GM18508 (cell line): ENCODE data around the gene ZFPM1.

Experiments
- ATAC-seq: cut with Tn5 transposase; IDR thresholded peaks from one replicate; pipeline ENCODE4 v1.9.1; 2021; ENCODE audit warnings: moderate number of reproducible peaks; ENCODE audit not compliant: insufficient read depth, unreplicated experiment

The ZFPM1 gene

DNA sequence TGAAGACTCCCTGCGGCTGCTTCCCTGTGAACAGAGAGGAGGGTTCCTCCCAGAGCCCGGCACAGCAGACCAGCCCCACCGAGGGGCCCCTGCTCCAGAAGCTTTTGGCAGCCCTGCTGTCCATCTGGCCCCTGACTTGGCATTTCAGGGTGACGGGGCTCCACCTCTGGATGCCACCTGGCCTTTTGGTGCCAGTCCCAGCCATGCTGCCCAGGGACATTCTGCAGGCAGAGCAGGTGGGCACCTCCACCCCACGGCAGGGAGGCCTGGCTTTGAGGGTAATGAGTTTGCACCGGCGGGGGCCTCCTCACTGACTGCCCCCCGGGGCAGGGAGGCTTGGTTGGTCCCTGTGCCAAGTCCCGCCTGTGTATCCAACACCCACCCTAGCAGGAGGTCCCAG is 20.3 kb upstream of the ZFPM1 start:
- ATAC-seq, result no peak

- ATAC-seq, result no peak
These were observed 19.3 kb upstream of the ZFPM1 start for GRCh38 chr16:88433632-88434352.

GRCh38 chr16:88434353-88434690 is 18.8 kb upstream of the ZFPM1 start:
- ATAC-seq, result no peak

- ATAC-seq, result no peak
These were observed 18.3 kb upstream of the ZFPM1 start for GRCh38 chr16:88434746-88435145.

DNA sequence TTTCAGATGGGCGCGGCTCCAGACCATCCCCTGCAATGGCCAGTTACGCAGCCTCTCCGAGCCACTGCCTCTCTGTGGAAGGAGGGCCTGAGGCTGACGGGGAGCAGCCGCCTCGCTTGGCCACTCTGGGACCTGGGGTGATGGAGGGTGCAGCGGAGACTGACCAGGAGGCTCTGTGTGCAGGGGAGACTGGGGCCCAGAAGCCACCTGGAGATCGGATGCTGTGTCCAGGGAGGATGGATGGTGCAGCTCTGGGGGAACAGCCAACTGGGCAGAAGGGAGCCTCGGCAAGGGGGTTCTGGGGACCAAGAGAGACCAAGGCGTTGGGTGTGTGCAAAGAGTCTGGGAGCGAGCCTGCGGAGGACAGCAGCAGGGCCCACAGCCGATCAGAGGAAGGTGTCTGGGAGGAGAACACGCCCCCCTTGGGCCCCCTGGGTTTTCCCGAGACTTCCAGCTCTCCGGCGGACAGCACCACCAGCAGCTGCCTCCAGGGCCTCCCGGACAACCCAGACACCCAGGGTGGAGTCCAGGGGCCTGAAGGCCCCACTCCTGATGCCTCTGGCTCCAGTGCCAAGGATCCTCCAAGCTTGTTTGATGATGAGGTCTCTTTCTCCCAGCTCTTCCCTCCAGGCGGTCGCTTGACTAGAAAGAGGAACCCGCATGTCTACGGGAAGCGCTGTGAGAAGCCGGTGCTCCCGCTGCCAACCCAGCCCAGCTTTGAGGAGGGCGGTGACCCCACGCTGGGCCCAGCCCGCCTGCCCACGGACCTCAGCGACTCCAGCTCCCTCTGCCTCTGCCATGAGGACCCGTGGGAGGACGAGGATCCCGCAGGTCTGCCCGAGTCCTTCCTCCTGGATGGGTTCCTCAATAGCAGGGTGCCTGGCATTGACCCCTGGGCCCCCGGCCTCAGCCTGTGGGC is 17.4 kb upstream of the ZFPM1 start:
- ATAC-seq, result no peak

- ATAC-seq, result no peak
These were observed 16.3 kb upstream of the ZFPM1 start for GRCh38 chr16:88436796-88437195.

- ATAC-seq, result no peak
These were observed 15.6 kb upstream of the ZFPM1 start for GRCh38 chr16:88437367-88437964.

- ATAC-seq, result no peak
These were observed 14.8 kb upstream of the ZFPM1 start for GRCh38 chr16:88438084-88438870.

- ATAC-seq, result no peak
These were observed 14.1 kb upstream of the ZFPM1 start for GRCh38 chr16:88439016-88439415.

DNA sequence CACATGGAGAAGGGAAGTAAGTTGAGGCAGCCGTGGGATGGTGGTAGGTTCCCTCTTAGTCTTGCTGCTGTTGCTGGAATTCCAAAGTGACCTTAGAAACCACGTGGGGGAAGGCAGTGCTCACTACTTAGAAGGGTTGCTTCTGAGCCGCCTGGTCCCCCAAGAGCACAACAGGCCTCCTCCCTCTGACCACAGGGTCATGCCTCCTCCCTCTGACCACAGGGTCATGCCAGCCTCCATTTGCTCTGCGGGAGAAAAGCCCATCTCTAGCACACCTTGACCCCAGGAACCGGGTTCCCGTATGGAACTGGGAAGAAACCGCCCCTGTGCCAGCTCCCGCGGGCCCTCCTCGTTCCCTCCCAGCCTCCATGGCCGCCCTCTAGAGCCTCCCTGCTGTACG is 13.4 kb upstream of the ZFPM1 start:
- no peak for ATAC-seq

DNA sequence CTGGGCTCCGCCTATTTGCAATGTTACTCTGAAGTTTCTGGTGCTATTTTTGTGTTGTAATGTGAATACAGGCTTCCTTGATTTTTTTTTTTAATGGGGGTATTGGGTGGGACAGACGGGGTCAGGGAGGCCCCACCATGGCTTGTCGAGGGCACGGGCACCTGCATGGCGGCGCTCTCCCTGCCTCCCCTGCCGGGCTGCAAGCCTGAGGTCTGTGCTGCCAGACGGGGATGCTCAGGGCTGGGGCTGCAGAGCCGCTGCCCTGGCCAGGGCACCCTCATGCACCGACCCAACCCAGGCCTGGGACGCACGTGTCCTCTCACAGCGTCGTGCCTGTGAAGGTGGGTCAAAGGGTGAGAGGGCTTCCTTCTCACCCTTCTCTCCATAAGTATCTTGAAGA is 13.0 kb upstream of the ZFPM1 start:
- ATAC-seq, result no peak

DNA sequence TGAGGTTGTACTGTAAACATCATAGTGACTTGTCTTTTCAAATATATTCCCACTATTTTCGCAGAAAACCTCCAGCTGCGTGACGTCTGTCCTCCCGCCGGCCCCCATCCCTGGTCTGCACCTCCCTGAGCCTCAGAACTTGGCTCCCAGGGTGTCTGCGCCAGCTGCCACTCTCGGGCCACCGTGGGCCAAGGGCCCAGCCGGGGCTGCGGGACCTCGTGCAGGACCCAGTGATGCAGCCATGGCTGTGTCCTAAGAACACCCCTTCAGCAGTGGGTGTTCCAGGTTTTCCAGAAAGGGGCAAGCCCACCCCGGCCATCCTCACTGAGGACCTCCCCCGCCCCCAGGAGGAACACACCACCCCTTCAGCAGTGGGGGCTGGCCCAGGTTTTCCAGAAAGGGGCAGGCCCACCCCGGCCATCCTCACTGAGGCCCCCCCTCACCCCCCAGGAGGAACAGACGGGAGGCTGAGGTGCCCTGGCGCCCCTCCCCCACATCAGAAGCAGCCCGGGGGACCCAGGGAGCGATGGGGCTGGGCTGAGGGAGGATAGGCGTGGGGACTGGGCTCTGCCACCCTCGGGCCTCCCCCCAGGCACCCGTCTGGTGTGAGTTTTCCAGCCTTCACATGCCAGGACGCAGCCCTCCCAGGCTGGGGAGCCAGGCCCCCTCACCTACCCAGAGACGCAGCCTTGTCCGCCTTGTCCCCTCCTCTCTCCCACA is 12.2 kb upstream of the ZFPM1 start:
- no peak for ATAC-seq

GRCh38 chr16:88441460-88441859 is 11.6 kb upstream of the ZFPM1 start:
- no peak for ATAC-seq

DNA sequence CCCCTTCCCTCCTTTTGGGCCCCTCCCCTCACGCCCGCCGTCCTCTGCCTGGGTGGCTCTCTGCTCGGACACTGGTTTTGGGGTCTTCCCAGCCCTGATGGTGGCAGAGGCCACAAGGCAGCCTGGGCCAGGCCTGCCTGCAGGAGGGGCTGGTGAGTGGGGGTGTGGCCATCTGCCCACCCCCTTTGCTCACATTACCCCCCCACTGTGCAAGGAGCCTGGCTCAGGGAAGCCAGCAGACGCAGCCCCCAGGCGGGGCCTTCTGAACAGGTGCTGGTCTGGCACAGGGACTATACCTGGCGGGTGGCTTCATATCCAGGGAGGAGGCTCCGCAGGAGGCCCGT is 10.7 kb upstream of the ZFPM1 start:
- no peak for ATAC-seq

DNA sequence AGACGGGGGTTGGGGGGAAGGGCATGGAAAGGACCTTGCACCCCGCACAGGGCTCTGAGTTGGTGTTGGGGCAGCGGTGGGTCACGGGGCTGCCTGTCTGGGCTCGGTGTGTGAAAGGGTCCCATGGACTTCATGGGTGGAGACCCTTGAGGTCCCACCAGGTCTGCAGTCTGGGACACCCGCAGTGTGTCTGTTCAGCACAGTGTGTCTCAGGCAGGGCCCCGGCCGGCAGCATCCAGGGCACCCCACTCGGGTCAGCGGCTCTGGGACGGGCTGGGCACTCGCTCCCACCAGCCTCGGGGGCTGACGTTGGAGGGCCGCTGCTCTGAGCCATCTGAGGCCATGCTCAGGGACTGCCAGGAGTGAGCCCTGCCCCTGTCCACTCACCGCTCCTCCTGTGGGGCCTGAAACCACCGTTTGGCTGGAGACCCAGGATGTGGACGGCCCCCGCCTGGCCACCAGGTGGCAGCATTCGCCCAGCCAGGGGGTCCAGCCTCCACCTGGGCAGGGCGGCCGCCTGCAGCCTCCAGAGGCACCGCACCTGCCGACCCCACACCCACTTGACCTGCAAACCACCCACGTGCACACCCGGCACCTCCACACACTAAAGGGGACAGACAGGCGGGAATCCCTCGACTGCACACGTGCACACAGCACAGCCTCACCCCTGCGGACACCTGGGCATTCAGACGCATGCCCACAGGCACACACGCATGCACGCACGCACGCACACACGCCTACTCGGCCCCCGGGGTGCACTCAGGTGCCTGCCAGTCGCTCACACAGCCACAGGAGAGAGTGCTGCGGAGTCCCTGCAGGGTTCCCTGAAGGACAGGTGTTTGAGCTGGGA is 10.1 kb upstream of the ZFPM1 start:
- ATAC-seq, result no peak

DNA sequence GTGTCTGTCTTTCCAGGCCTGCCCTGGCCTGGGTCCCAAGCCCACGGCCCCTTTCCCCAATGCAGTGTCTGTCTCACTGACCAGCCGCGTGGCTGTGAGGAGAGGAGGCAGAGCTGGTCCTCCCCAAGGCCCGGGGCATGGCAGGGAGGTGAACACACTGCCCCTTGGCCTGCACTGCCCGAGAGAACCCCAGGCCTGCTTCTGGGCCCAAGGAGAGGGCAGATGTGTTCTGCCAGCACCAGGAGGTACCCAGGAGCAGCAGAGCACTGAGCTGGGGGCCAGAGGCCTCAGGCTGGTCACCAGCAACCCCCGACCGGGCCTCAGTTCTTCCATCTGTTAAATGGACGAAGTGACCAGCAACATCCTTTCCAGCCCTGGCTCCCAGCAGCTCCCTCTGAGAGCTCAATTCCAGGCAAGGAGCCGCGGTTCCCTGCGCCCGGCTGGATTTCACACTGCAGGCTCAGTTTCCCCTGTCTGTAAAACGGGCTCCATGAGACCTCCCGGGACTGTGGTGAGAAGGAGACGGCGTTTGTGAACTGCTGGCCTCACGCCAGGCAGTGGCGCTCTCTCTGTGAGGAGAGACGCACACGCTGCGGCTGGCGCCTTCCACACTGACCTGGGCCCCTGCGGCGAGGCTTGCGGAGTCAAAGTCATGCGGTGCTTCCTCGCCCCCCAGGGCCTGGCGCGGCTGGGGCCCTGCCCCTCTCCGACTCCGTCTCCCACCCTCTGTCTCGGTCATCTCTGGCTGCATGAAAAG is 8.1 kb upstream of the ZFPM1 start:
- ATAC-seq, result no peak

- no peak for ATAC-seq
These were observed 7.5 kb upstream of the ZFPM1 start for GRCh38 chr16:88445583-88445960.

GRCh38 chr16:88446061-88446460 is 7.0 kb upstream of the ZFPM1 start:
- no peak for ATAC-seq

- ATAC-seq, result no peak
These were observed 6.3 kb upstream of the ZFPM1 start for GRCh38 chr16:88446736-88447135.
